Tibial nerve (tissue), 4 donors: ENCODE data around the gene ARID4A. TPM values are rescaled to one million over a fixed set of nuclear protein-coding genes. Genes with fewer than 3 reads are reported as not detected.
"Not testable (repeated sequence)": the region's sequence is repeated elsewhere in the genome, so short reads cannot be mapped to it uniquely, and the experiment has no call there.

Source experiments
- DNase-seq, 2 donors: peaks; one replicate each; pipeline ENCODE4 v3.0.0-alpha.2; 2019; ENCODE audit warnings: low spot score in 2 of 2
- H3K27ac ChIP-seq, 4 donors: fragments of 200-600 bp; sonication (generic) in 3 of 4; one replicate each; pipeline ENCODE4 v1.5.1; 2017 to 2019; ENCODE audit warnings: mild to moderate bottlenecking in 1 of 4
- H3K27me3 ChIP-seq, 2 donors: fragments of 200-600 bp; sonication (generic) in 1 of 2; one replicate each; pipeline versions ENCODE4 v1.5.1 to v1.6.0; 2017 to 2019
- H3K36me3 ChIP-seq, 3 donors: fragments of 200-600 bp; sonication (generic); one replicate each; pipeline ENCODE4 v1.5.1; 2018 to 2019
- H3K4me1 ChIP-seq, 4 donors: fragments of 200-600 bp; sonication (generic) in 3 of 4; one replicate each; pipeline ENCODE4 v1.5.1; 2017 to 2019
- H3K4me3 ChIP-seq, 4 donors: fragments of 200-600 bp; sonication (generic) in 3 of 4; one replicate each; pipeline ENCODE4 v1.5.1; 2017 to 2019; ENCODE audit warnings: mild to moderate bottlenecking in 1 of 4, moderate library complexity in 1 of 4
- H3K9me3 ChIP-seq, 4 donors: fragments of 200-600 bp; sonication (generic) in 3 of 4; one replicate each; pipeline ENCODE4 v1.5.1; 2017 to 2019
- CTCF ChIP-seq, 5 experiments: fragments of 200-600 bp in 3 of 5; fragments of 450-650 bp in 2 of 5; sonication (generic) in 3 of 5; IDR thresholded peaks; one replicate each; pipeline ENCODE4 v1.5.1; 2016 to 2019; ENCODE audit warnings: antibody characterized with exemption in 5 of 5, mild to moderate bottlenecking in 3 of 5, moderate library complexity in 2 of 5
- EP300 ChIP-seq, 2 donors: sonication (generic); formaldehyde crosslinking; IDR thresholded peaks; one replicate each; pipeline ENCODE4 v1.6.1; 2017; ENCODE audit warnings: antibody characterized with exemption in 2 of 2, mild to moderate bottlenecking in 1 of 2
- POLR2A ChIP-seq, 2 donors: fragments of 450-650 bp; IDR thresholded peaks; one replicate each; pipeline ENCODE4 v1.6.1; 2017; ENCODE audit warnings: antibody characterized with exemption in 2 of 2, mild to moderate bottlenecking in 2 of 2, moderate library complexity in 2 of 2
- WGBS, 2 donors: methylation state at CpG; one replicate each; pipeline ENCODE4 v1.1.5; 2018; 5-methylcytosine and 5-hydroxymethylcytosine counted together
- small RNA-seq: library from RNA; depleted of rRNA; stranded (forward); fragments of <200 nt; gene quantifications from one replicate; pipeline ENCODE3, GENCODE V24; 2016
- total RNA-seq, 4 donors: library from RNA; depleted of rRNA; stranded (reverse); fragments of >200 nt; gene quantifications; one replicate each; pipeline ENCODE4 v1.1.0, GENCODE V29; 2016

ARID4A gene
- total RNA-seq, 4 donors from 2014 or later: 20.4 to 45.7 (median 31.3) TPM

GRCh38 chr14:58414845-58415244 is 116.5 kb downstream of the ARID4A start:
- Histone ChIP-seq H3K36me3 (peaks cover 4 to 74% (median 4%) of the 10 kb centered on the region in 3 donors), H3K4me3 (no peak overlapping the region), H3K27ac (no peak overlapping the region), H3K27me3 (no peaks in the 10 kb centered on the region), H3K9me3 (no peaks in the 10 kb centered on the region), H3K4me1 (no peaks in the 10 kb centered on the region)
- no peak for DNase-seq
- WGBS, 2 donors: 91 to 100% methylated on average over 1 of the region's 1 CpG
- TF ChIP-seq EP300 (IDR thresholded peaks at IDR 0.05) (no peak), POLR2A (IDR thresholded peaks at IDR 0.05) (no peak), CTCF (IDR thresholded peaks at IDR 0.05) (no peak)

DNA sequence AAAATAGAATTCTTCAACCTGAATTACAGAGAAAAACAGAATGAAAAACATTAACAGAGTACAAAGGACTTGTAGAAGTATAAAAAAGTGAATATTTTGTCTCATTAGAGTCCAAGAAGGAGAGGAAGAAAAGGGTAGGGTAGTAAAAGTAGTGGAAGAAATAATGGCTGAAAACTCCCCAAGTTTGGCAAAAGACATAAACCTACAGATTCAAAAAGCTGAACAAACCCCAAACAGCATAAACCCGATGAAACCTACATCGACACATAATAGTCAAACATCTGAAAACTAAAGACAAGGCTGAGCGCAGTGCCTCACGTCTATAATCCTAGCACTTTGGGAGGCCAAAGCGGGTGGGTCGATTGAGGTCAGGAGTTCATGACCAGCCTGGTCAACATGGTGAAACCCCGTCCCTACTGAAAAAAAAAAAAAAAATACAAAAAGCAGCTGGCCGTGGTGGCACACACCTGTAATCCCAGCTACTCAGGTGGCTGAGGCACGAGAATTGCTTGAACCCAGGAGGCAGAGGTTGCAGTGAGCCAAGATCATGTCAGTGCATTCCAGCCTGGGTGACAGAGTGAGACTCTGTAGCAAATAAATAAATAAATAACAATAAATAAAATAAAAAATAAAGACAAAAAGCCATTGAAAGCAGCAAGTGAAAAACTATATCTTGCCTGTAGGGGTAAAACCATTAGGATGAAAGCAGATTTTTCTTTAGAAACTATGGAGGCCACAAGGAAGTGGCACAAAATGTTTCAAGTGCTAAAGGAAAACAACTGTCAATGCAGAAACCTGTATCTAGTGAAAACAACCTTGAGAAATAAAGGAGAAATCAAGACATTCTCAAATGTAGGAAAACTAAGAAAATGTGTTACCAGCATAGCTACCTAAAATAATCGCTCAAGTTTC is 117.5 kb downstream of the ARID4A start:
- no peaks in the 10 kb centered on the region for H3K27me3 ChIP-seq
- TF ChIP-seq CTCF (IDR thresholded peaks at IDR 0.05): no peak
- TF ChIP-seq POLR2A (IDR thresholded peaks at IDR 0.05): no peak
- no peak for TF ChIP-seq EP300 (IDR thresholded peaks at IDR 0.05)
- no peak overlapping the region for H3K27ac ChIP-seq
- 92 to 94% methylated on average over 10 of the region's 10 CpGs for WGBS, 2 donors
- peaks cover 0 to 74% (median 4%) of the 10 kb centered on the region in 3 donors for H3K36me3 ChIP-seq
- H3K9me3 ChIP-seq: no peaks in the 10 kb centered on the region
- DNase-seq: no peak
- H3K4me3 ChIP-seq: no peak overlapping the region
- H3K4me1 ChIP-seq: no peaks in the 10 kb centered on the region

- not testable (repeated sequence) for H3K4me3 ChIP-seq, H3K9me3 ChIP-seq, H3K27ac ChIP-seq, H3K27me3 ChIP-seq, H3K4me1 ChIP-seq, DNase-seq
- H3K36me3 ChIP-seq: peaks cover 0 to 74% (median 0%) of the 10 kb centered on the region in 3 donors
- 93 to 100% methylated on average over 1 of the region's 1 CpG for WGBS, 2 donors
These were observed 118.6 kb downstream of the ARID4A start for GRCh38 chr14:58416934-58417333.

Small RNA genes lying within 50 kb of the gene (small RNA-seq; reads per million reads assigned to genes)
- not detected for gene RNU6-341P

Other genes starting within 250 kb of the ARID4A start
- gene ARMH4, start 146.3 kb upstream of the ARID4A start, total RNA-seq: 1 to 10 TPM; 3.6 to 9.0 (median 5.6) TPM
- 10 to 100 TPM; 42.6 to 88.8 (median 78.7) TPM for gene ACTR10, start 98.4 kb upstream of the ARID4A start, total RNA-seq
- 10 to 100 TPM; 82.8 to 99.0 (median 87.0) TPM for gene PSMA3, start 53.7 kb upstream of the ARID4A start, total RNA-seq
- 1 to 10 TPM in 1 of 4 donors, not detected in 3; 2.2 TPM for gene TOMM20L, start 97.4 kb downstream of the ARID4A start, total RNA-seq
- 10 to 100 TPM; 25.1 to 85.4 (median 42.0) TPM for gene TIMM9, start 129.0 kb downstream of the ARID4A start, total RNA-seq
- gene KIAA0586, start 129.2 kb downstream of the ARID4A start, total RNA-seq: 10 to 100 TPM; 17.1 to 27.3 (median 17.5) TPM